Subcutaneous abdominal adipose tissue (tissue), 5 donors: Measurements from ENCODE around the gene JOSD2.
A peak's percentile ranks its signal among the peaks of the same experiment; 100 is the strongest.

Experiments
- H3K27ac ChIP-seq: one replicate; pipeline ENCODE4 v1.7.0; 2013; ENCODE audit warnings: low read depth, mild to moderate bottlenecking, inconsistent platforms, low read length, moderate library complexity
- H3K27me3 ChIP-seq, 5 donors: one replicate each; pipeline ENCODE4 v1.7.0; 2013; ENCODE audit warnings: low read length in 5 of 5, inconsistent platforms in 1 of 5; ENCODE audit not compliant: control insufficient read depth in 5 of 5, insufficient read depth in 4 of 5
- H3K36me3 ChIP-seq, 5 donors: one replicate each; pipeline ENCODE4 v1.7.0; 2013; ENCODE audit warnings: low read length in 5 of 5; ENCODE audit not compliant: control insufficient read depth in 5 of 5, insufficient read depth in 5 of 5
- H3K4me1 ChIP-seq, 5 donors: one replicate each; pipeline ENCODE4 v1.7.0; 2013; ENCODE audit warnings: low read length in 5 of 5, mild to moderate bottlenecking in 3 of 5, moderate library complexity in 1 of 5; ENCODE audit not compliant: control insufficient read depth in 5 of 5, insufficient read depth in 5 of 5
- H3K4me3 ChIP-seq, 5 donors: one replicate each; pipeline ENCODE4 v1.7.0; 2013; ENCODE audit warnings: low read length in 5 of 5, low read depth in 1 of 5
- H3K9ac ChIP-seq, 5 donors: one replicate each; pipeline ENCODE4 v1.7.0; 2013; ENCODE audit warnings: low read length in 5 of 5, mild to moderate bottlenecking in 4 of 5, moderate library complexity in 3 of 5
- H3K9me3 ChIP-seq, 5 donors: one replicate each; pipeline ENCODE4 v1.7.0; 2013; ENCODE audit warnings: low read length in 5 of 5; ENCODE audit not compliant: control insufficient read depth in 5 of 5
- donor health status: healthy.
- donor health status: healthy.
- donor health status: healthy.
- donor health status: healthy.
- donor health status: healthy.

JOSD2 gene

GRCh38 chr19:50553134-50553703 is 42.2 kb upstream of the JOSD2 start:
- H3K27ac ChIP-seq, result no peak overlapping the region
- H3K27me3 ChIP-seq, result peaks cover 50 to 74% (median 62%) of the 10 kb centered on the region in 5 donors
- H3K4me3 ChIP-seq, result no peak overlapping the region
- no peaks in the 10 kb centered on the region for H3K36me3 ChIP-seq
- no peaks in the 10 kb centered on the region for H3K9me3 ChIP-seq
- H3K9ac ChIP-seq, result no peak overlapping the region
- peaks cover 0 to 14% (median 11%) of the 10 kb centered on the region in 5 donors for H3K4me1 ChIP-seq

- no peak overlapping the region for H3K27ac ChIP-seq
- no peaks in the 10 kb centered on the region for H3K36me3 ChIP-seq
- no peak overlapping the region for H3K9ac ChIP-seq
- H3K9me3 ChIP-seq, result no peaks in the 10 kb centered on the region
- peaks cover 0 to 14% (median 11%) of the 10 kb centered on the region in 5 donors for H3K4me1 ChIP-seq
- H3K27me3 ChIP-seq, result peaks cover 55 to 77% (median 63%) of the 10 kb centered on the region in 5 donors
- H3K4me3 ChIP-seq, result no peak overlapping the region
These were observed 41.5 kb upstream of the JOSD2 start for GRCh38 chr19:50552540-50552939.

- Histone ChIP-seq H3K9me3 (no peaks in the 10 kb centered on the region), H3K27me3 (peaks cover 50 to 75% (median 59%) of the 10 kb centered on the region in 5 donors), H3K9ac (no peak overlapping the region), H3K4me1 (peaks cover 2 to 14% (median 11%) of the 10 kb centered on the region in 5 donors), H3K36me3 (no peaks in the 10 kb centered on the region), H3K27ac (no peak overlapping the region), H3K4me3 (no peak overlapping the region)
These were observed 40.8 kb upstream of the JOSD2 start for GRCh38 chr19:50551715-50552187.

- Histone ChIP-seq H3K9ac (no peak overlapping the region), H3K4me3 (no peak overlapping the region), H3K27me3 (peaks cover 46 to 70% (median 61%) of the 10 kb centered on the region in 5 donors), H3K4me1 (peaks cover 2 to 9% (median 5%) of the 10 kb centered on the region in 5 donors), H3K9me3 (no peaks in the 10 kb centered on the region), H3K27ac (no peak overlapping the region), H3K36me3 (no peaks in the 10 kb centered on the region)
These were observed 40.2 kb upstream of the JOSD2 start for GRCh38 chr19:50551034-50551714.

DNA sequence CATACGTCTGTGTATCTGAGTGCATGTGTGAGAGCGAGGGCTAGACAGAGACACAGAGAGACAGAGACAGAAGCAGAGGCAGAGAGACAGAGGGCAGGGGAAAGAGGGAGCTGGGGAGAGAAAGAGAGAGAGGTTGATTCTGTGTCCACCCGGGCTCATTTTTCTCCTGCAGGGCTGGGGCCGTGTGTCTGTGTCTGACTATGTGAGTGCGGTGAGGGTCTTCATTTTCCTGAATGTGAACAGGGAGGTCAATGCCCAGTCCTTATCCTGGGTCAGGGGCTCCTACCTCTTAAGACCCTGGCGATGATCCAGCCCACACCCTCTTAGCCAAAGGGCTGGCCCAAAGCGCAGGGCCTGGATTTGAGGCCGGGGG is 39.6 kb upstream of the JOSD2 start:
- Histone ChIP-seq H3K27ac (no peak overlapping the region), H3K4me1 (peaks cover 0 to 5% (median 0%) of the 10 kb centered on the region in 5 donors), H3K9ac (no peak overlapping the region), H3K4me3 (no peak overlapping the region), H3K27me3 (peaks cover 42 to 65% (median 55%) of the 10 kb centered on the region in 5 donors), H3K36me3 (no peaks in the 10 kb centered on the region), H3K9me3 (no peaks in the 10 kb centered on the region)

DNA sequence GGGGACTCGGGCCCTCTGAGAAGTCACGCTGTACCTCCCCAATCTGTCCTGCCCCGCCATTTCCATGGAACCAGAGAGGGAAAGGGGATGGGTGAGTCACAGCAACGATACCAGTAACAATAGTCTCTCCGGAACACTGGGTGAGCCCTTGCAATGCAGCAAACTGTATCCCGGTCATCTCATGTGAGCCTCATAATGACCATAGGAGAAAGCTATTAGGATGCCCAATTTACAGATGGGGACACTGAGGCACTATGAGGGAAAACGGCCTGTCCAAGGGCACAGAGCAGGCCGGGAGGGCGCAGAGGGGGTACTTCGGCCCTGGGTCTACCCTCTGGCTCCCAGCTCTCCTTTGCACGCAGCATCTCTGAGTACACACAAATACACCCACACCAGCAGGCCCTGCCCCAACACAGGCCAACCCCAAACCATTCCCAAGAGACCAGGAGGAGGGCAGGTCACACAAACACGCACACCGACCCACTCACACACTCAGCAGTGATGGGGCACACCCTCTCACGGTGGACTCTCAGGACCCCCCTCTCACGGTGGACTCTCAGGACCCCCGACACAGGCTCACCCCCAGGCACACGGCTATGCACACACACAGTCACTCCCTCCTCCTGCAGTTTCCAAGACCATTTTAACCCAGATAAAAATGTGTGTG is 39.1 kb upstream of the JOSD2 start:
- Histone ChIP-seq H3K4me1 (peaks cover 0 to 5% (median 0%) of the 10 kb centered on the region in 5 donors), H3K36me3 (no peaks in the 10 kb centered on the region), H3K9ac (peak overlapping the region in 1 of 5 donors; percentile 4), H3K9me3 (no peaks in the 10 kb centered on the region), H3K27me3 (peaks cover 36 to 61% (median 50%) of the 10 kb centered on the region in 5 donors), H3K4me3 (no peak overlapping the region), H3K27ac (no peak overlapping the region)

GRCh38 chr19:50549059-50549926 is 38.3 kb upstream of the JOSD2 start:
- H3K4me3 ChIP-seq, result no peak overlapping the region
- H3K27ac ChIP-seq, result no peak overlapping the region
- H3K27me3 ChIP-seq, result peaks cover 30 to 54% (median 42%) of the 10 kb centered on the region in 5 donors

DNA sequence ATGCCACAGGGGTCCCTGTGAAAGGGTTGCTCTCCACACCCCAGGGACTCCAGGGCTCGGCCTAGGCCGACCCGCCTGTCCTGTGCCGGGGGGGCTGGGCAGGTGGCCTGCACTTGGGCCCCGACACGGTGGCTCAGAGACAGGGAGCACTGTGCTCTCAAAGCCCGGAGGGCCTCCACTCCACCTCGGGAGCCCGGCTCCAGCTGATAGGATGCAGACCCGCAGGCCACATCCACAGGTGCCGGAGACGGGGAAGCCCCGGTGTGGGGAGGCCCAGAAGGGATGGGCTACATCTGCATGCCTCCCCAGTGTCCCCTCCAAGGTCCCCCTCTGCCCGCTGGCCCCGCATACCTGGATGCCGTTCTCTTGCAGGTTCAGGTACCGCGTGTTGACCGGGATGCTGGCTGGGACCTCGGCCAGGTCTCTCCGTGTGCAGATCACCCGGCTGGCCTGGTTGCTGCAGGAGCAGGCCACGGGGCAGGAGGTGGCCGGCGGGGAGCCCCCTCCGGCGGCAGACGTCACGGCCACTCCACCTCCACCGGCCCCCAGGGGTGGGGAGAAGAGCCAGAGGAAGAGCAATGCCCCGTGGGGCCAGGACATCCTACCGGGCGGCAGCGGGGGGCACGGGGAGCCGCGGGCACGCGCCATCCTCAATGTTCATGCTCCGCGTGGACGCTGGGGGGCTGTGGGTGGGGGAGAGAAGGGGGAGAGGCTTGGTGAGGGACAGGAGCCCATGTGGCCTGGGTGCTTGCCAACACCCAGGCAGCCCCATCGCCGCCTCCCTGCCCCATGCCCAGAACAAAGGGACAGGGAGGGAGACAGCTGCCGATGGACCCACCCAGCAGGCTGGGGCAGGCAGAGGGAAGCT is 37.4 kb upstream of the JOSD2 start:
- no peak overlapping the region for H3K27ac ChIP-seq
- peaks cover 0 to 5% (median 0%) of the 10 kb centered on the region in 5 donors for H3K4me1 ChIP-seq
- no peaks in the 10 kb centered on the region for H3K36me3 ChIP-seq
- no peaks in the 10 kb centered on the region for H3K9me3 ChIP-seq
- H3K9ac ChIP-seq, result no peak overlapping the region
- H3K4me3 ChIP-seq, result no peak overlapping the region
- H3K27me3 ChIP-seq, result peaks cover 28 to 48% (median 35%) of the 10 kb centered on the region in 5 donors

More at GRCh38 chr19:50549059-50549926, 38.3 kb upstream of the JOSD2 start:
- Histone ChIP-seq H3K36me3 (no peaks in the 10 kb centered on the region), H3K9me3 (no peaks in the 10 kb centered on the region), H3K4me1 (peaks cover 0 to 5% (median 0%) of the 10 kb centered on the region in 5 donors), H3K9ac (no peak overlapping the region)
